Esophagus muscularis mucosa (tissue), 3 donors: ENCODE measurements around the gene TCAP.
"Not testable (repeated sequence)": the region's sequence is repeated elsewhere in the genome, so short reads cannot be mapped to it uniquely, and the experiment has no call there.

Experiments used
- POLR2AphosphoS5 ChIP-seq, 2 donors: sonication (generic); formaldehyde crosslinking; IDR thresholded peaks; one replicate each; pipeline ENCODE4 v1.6.1; 2017; ENCODE audit warnings: antibody characterized with exemption in 2 of 2
- TF ChIP-seq, protein P1 (sequence below), 3 experiments: fragments of 200-600 bp in 2 of 3; fragments of 450-650 bp in 1 of 3; sonication (generic) in 2 of 3; IDR thresholded peaks; one replicate each; pipeline ENCODE4 v1.5.1; 2017 to 2019; ENCODE audit warnings: antibody characterized with exemption in 3 of 3, mild to moderate bottlenecking in 2 of 3, moderate library complexity in 1 of 3

DNA sequence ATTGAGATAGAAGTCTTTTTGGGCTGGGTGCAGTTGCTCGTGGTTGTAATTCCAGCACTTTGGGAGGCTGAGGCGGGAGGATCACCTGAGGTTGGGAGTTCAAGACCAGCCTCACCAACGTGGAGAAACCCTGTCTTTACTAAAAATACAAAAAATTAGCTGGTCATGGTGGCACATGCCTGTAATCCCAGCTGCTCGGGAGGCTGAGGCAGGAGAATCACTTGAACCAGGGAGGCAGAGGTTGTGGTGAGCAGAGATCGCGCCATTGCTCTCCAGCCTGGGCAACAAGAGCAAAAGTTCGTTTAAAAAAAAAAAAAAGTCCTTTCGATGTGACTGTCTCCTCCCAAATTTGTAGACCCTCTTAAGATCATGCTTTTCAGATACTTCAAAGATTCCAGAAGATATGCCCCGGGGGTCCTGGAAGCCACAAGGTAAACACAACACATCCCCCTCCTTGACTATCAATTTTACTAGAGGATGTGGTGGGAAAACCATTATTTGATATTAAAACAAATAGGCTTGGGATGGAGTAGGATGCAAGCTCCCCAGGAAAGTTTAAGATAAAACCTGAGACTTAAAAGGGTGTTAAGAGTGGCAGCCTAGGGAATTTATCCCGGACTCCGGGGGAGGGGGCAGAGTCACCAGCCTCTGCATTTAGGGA lies 34.1 kb downstream of the TCAP start:
- TF ChIP-seq, protein P1, sequence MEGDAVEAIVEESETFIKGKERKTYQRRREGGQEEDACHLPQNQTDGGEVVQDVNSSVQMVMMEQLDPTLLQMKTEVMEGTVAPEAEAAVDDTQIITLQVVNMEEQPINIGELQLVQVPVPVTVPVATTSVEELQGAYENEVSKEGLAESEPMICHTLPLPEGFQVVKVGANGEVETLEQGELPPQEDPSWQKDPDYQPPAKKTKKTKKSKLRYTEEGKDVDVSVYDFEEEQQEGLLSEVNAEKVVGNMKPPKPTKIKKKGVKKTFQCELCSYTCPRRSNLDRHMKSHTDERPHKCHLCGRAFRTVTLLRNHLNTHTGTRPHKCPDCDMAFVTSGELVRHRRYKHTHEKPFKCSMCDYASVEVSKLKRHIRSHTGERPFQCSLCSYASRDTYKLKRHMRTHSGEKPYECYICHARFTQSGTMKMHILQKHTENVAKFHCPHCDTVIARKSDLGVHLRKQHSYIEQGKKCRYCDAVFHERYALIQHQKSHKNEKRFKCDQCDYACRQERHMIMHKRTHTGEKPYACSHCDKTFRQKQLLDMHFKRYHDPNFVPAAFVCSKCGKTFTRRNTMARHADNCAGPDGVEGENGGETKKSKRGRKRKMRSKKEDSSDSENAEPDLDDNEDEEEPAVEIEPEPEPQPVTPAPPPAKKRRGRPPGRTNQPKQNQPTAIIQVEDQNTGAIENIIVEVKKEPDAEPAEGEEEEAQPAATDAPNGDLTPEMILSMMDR (IDR thresholded peaks at IDR 0.05), result not testable (repeated sequence)
- not testable (repeated sequence) for TF ChIP-seq POLR2AphosphoS5 (IDR thresholded peaks at IDR 0.05)
